HG03064 (cell line): ENCODE results near the gene PDE4D.

ENCODE experiments used
- ATAC-seq: cut with Tn5 transposase; IDR thresholded peaks from one replicate; pipeline ENCODE4 v1.9.1; 2021; ENCODE audit warnings: low read depth; ENCODE audit not compliant: unreplicated experiment

PDE4D gene

DNA sequence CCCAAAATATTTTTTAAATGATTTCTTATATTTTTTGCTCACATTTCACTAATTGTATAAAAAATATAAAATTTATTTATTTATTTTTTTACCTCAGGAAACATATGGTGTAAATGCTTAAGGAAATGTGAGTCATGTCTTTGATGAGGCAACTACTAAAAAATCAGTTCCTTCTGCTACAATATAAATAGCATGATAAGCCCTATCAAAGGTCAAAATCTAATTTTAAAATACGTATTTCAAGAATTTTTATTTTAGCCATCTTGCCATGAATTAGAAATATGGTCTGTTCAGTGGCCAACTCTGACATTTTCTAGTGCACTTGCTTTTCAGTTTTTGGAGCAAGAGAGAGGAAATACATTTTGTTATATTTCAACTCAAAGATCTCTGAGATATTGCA is 50.5 kb downstream of the PDE4D start:
- no peak for ATAC-seq

DNA sequence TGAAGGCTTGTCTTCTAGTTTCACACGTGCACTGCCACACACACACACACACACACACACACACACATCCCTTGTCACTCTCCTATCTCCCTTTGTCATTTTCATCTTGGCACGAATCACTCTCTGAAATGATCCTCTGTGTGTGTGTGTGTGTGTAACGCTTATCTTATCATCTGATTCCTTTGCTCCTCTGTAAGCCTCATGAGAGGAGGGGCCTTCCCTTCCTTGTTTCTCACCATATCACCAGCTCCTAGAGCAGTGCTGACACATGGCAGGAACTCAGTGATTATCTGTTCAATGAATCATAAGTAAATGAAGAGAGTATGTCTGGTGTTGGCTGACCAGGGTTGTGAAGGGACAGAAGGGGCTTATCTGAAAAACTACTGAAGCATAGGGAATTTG is 53.3 kb downstream of the PDE4D start:
- ATAC-seq: no peak

DNA sequence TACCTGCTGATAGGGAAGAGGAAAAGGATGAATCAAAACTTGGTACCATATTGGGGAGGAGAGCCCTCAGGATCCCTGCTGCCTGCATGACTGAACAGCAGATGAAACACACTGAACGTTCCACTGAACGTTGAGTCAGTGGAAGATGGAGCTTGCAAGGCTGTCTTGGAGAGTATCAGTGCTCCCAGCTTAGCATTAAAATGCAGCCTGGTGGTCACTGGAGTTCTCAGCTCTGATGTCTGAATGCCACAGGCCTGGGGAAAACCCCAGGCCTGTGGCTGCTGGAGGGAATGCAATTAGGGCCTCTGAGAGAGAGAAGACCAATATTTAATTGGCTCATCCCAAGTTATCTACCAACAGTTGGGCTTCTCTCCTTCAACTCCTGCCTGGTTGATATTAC is 54.5 kb downstream of the PDE4D start:
- ATAC-seq: no peak

DNA sequence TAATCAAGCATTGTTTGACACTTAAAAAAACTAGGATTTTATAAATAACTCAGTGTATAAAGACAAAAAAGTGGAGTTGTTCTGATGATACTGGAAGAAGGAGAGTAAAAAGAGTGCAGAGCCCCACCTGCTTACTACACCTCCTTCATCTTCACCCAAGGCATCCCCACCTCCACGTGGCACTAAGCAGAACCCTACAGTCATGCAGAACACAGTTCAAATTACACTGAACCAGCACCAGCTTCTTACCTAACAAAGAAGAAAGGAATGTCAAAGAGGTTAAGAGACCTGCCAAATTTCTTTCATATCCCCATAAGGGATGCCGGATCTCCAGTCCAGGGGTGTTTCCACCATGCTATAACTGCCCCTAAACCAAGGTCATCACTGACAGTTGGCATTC is 55.5 kb downstream of the PDE4D start:
- ATAC-seq: no peak

DNA sequence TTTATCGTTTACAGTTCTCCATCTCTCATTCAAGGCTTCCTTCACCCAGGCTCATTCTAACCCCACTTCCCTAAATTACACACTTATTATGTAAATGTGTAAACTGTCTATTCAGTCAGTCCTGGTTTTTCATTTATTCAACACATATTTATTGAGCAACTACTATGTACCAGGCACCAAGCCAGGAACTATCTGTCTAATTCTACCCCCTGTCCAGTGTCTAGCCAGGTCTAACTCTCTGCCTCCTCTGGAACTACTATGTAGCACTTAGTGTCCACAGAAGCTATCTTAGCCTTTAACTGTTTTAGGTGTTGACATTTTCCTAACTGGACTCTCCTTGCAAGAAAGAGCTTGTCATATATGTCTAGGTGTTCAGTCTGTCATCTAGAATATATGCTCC is 56.5 kb downstream of the PDE4D start:
- ATAC-seq: no peak

DNA sequence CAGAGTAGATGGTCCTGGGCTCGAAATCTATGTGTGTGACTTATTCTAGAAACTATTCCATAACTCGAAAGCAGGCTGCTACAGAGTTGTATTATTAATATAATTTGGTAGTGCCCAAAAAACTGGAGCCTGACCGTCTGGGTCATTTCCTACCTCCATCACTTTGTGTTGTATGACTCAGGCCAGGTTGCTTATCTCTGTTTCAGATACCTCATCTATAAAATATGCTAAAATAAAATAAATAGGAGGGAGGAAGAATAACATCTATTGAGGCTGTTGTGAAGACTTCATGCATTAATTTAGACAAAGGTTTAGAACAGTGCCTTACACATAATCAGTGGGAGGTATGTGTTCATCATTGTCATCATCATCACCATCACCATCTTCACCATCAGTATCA is 57.7 kb downstream of the PDE4D start:
- ATAC-seq: no peak

DNA sequence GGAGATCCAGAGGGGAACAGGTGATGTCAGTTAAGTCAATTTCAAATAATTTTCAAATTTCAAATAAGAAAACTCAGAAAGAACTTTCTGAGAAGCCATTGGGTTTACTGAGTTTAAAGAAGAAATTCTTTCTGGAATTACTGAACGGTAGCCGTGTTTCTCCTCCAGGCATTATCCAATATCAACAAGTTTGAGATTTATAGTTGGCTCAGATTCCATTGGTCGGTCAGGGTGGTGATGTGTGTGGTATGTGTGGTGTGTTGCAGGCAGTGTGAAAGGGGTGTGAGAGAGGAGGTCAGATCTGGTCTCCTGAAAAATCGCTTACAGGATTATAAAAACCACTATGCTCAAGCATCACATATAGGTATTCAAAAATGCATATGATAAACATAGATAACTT is 60.1 kb downstream of the PDE4D start:
- no peak for ATAC-seq

DNA sequence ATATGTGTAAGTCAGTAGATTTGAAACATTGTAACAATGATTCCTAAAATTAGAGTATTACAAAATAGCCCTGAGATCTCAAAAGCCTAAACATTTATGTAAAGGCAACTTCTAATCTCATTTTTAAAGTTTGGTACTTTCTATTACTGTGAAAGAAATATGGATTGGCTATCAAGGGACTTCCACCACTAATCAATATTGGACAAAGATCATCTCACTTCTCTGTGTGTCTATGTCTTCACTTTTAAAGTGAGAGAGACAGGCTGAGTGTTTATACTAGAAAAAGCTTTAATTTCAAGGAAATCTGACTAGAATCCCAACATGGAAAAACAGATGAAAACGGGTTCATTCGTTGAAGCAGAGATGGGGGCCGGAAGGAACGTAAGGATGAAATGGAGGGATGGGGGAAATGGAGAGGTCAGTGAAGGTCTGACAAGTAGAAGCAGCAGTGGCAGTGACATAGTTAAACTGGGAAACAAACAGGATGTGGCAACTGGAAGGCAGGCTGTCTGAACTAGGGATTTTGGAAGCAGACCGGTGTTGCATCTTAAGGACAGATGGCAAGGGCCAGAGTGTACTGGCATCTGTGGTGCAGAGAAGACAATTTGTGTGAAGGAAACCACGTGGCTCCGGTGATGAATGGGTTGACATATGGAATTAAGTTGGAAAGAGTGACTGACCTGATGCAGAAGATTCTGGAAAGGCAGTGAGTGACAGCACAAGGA is 60.8 kb downstream of the PDE4D start:
- ATAC-seq: no peak

DNA sequence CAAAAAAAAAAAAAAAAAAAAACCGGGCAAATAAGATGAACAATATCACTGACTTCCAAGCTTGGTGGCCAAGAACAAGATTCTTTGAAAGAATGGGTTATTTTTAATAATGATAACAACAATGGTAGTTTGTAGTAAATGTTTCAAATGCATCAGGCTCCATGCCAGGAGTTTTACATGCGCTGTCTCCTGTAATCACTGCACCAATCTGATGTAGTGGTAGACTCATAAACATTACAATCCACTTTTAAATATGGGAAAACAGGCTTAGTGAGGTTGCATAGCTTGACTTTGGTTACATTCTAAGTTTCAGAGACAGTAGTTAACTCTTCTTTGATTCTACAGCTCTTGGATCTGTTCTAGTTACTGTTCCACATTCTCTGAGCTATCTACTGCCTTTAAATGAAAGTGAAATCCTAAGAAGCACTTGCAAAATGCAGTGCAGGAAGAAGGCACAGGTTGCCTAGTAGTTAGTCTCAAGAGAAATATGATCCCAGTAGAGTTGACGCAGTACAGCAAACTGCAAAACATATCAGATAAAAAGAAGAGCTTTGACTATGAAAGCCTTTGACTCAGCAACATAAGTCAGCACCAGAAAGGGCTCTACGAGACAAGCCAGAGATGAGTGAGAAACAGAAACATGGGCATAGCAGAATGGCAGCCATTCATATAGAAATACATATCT is 62.1 kb downstream of the PDE4D start:
- ATAC-seq: no peak

DNA sequence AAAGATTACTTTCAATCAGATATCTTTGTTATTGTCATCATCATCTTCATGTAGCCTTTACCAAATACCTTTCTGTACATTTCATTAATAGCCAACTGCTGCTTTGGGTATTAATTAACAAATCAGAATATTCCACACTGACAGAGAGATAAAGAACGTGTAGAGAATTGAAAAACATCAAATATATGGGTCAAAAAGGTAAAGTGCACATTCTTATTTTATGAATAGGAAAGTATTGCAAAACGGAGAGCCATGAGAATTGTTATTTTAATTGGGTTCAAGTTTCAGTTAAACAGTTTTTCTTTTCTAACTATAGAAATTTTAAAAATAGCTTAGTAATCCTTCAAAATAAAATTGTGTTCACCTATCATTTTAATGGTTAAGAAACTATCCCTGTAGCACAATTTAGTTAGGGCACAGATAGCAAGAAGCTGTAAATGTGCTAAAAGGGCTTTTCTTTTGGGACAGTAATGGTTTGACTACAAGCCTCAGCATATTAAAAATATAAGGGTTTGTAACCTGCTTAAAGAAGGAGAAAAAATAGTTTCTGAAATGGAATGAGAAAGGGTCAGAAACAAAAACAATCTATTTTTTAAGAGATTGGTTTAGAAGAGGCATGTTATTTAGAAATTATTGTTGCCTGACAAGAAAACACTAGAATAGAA is 62.9 kb downstream of the PDE4D start:
- no peak for ATAC-seq

DNA sequence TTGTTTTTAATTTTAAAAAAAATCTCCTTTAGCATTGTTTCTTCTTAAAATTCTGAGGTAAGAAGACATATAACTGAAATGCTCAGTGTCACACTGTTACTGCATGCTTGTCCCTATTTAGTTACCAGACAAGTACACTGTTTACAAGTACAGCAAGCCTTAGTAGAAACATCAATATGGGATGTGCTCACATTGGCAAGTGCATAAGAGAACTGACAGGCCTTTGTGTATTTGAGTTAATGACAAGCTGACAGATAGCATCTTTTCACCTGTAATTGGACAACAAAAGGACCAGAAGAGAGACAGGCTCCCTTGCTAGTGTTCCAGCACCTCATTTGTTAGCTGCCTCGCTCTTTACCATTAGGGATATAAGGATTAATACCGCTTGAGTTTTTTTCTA is 63.6 kb downstream of the PDE4D start:
- no peak for ATAC-seq

DNA sequence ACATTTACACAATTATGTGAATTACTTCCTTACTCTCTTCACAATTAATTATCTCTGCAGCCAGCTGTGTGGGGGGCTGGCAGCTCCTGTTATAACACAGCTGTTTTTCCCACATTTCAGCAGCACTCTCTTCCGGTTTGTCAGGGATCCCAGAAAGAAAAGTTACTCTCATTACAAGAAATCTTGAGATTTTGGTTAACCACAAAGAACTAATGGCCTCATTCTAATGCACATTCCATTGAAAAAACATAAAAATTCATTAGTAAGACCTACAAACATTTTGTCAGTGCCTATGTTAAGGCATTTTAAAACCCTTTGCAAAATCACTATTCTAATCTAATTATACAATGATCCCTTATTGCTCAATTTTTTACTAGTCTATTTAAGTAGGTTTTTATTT is 64.1 kb downstream of the PDE4D start:
- ATAC-seq: no peak

DNA sequence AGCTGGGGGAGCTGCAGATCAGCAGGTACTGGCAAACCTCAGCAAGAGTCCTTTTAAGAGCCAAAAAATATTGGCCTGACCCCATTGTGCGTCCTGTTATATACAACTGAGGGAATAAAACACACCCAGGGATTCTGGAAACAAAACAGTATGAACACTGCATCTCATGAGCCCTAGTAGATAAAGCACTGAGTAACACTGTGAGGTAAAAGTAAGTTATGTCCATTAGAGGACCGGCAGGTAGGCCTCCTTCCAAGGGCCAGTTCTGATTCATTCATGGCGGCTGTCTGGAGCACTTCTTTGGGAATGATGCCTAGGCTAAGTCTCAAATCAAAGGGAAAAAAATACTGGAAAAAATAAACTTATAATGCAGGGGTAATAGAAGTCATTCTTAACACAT is 64.9 kb downstream of the PDE4D start:
- ATAC-seq: no peak

DNA sequence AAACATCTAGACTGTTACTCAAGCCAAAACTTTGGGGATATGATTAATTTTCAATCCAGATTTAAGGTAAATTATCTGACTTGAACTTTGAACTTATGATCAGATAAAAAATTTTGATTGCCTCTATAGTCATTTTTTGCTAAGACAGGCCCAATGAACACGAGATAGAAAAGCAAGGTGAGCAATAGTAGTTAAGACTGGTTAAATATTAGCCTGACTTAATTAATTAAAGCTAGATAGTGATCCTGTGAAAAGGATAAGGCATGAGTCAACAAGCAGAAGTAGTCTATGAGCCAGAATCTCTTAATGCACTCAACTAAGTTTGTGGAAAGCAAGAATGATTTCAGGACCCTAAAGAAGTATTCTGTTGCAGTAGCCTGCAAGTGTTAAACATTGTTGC is 66.5 kb downstream of the PDE4D start:
- ATAC-seq: no peak

DNA sequence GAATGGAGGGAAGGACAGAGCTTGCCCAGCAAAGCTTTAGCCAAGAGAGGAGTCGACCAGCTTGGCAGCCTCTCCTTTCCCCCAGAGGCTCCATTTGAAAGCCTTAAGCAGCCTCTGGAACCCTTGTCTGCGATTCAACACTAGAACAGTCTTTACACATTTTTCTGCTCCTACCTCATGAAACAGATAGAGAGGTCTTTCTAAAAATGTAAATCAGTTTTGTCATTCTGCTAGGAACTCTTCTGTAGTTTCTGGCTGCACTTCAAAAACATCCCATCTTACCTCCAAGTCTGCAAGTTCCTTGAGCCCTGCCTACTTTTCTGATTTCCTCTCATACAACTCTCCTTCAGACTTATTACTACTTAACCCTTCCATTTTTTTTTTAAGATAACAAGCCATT is 70.1 kb downstream of the PDE4D start:
- ATAC-seq: no peak

DNA sequence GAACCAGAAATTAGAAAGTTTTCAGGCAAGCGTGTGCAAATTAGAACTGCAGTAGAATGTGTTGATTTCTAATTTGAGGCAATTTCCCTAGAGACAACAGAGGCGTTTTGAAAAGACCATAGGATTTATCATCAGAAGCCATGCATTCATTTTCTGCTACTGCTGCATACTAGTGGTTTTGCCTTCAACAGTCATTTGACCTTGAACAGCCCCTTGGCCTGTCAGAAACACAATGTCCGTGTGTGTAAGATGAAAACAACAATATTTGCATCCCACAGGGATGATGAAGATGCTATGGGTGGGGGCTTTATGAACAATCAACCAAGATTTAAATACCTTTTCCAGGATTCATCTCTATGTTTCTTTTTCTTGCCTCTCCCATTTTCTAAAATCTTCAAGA is 73.7 kb downstream of the PDE4D start:
- no peak for ATAC-seq

DNA sequence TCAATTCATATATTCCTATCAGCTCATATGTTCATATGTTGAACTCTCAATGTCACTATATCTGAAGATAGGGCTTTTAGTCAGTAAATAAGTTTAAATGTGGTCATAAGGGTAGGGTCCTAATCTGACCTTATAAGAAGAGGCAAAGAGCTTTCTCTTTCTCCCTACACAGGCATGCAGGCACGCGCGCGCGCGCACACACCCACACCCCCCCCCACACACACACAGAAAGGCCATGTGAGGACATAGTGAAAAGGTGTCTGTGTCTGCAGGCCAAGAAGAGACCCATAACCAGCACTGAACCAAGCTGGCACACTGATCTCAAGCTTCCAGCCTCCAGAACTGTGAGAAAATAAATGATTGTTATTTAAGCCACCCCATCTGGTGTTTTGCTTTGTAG is 76.0 kb downstream of the PDE4D start:
- ATAC-seq: no peak

DNA sequence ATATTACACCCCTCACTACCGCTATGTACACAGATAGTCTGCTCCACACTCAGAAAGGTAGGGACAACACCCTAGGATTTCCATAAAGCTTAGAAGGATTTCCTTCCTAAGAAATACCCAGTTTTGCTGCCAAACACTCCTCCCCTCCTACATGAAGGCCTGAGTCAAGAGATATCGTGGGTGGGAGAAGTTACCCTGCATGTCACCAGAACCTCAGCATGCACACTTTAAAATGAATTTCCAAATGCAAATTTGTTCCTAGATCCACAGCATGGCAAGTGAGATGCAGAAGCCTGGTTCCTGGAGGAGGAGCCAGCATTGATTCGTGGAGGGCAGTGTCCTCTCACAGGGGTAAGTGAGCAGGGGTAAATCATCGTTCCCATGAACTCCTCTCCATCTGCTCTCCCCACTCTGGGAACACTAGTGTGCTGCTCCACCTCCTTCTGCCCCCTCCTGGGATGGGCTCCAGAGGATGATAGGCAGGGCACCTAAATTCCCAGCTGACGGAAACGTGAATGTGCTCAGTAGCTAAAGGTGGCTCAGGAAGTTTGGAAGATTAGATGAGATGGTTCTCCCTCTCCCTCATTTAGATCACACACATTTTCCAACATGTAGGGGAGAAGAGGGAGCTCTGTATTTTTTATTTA is 76.7 kb downstream of the PDE4D start:
- ATAC-seq: no peak

DNA sequence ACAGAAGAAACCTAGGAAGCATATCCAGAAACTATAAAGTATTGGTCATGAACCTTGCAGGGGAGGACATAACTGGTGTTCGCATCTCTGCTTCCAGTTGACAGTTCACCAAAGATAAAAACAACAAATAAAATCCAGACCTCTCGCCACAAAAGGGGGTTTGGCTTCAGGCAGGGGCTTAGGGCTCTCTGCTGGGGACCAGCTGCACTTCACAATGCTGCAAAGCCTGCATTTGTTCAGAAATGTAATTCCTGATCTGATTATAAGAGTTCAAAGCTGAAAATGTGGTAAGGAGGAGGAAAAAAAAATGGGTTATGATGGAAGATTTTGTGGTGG is 79.0 kb downstream of the PDE4D start:
- no peak for ATAC-seq

DNA sequence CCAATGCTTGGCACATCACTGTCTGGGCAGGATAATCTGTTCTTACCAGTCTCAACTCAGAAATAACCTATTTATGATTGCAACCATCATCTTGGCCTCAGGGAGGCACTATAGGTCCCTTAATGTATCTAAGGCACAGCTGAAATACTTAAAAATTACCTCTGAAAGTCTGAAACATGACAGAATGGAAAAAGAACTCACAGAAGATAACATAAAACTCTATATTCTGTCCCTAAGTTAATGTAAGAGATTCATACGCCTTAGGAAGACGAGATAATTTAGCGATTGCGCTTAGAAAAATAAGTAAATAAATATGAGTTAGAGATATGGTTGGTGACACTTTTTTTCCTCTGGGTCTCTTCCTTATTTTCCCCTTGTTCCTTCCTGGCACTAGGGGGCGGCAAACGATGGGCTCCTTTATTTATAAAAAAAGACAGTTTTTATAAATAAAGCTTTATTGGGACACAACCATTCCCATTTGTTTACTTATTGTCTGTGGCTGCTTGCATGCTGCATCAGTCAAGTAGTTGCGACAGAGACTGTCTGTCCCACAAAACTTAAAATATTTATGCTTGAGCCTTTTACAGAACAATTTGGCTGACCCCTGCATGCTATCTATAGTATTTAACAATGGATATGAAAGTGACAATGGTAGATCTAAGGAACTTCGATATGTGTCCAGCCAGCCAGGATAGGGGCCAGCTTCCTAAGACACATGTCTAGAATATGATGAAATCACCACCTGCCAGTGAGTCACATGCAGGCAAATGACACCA is 79.6 kb downstream of the PDE4D start:
- ATAC-seq: no peak

DNA sequence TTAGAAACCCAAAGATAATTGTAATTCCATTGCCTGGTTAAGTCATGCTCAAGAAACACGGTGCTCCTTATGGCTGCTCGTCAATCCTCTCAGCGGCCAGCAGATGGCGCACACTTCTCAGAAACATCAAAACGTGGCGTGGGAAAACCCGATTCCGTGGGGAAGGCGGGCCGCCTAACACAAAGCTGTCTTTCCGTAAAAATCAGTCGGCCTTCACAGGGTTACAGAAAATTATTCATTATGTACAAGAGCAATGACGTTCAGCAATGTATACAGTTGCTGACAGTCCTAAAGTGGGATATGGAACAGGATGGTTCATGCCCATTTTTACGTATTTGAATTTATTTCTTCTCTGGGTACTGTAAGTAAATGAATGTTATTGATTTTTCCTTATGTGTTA is 83.5 kb downstream of the PDE4D start:
- no peak for ATAC-seq
